ENCODE measurements around the gene ADARB2.

The ADARB2 gene

DNA sequence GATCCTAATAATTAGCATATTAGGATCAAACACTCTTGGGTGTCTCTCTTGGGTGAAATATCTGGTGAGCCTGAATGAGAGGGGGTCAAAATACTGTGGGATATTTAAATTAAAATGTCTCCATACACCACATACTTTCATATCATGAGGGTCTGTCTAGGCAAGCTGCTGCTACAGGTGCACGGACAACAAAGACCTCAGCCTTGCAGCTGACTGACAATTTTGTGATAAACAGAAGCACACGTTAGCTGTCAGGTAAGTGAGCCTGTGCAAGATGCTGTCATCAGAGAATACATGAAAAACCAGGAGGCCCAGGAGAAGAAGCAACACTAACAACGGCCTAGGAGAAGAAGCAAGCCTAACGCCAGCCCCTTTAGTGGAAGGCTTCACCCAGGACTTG, 247.5 kb downstream of the ADARB2 start:
- H3K4me3 ChIP-seq (ENCODE audit: low read length in 2 of 2), result no peak overlapping the region
- no peak overlapping the region for H3K4ac ChIP-seq (ENCODE audit: low read length)
- H2BK15ac ChIP-seq (ENCODE audit: low read length), result no peak overlapping the region
- no peak overlapping the region for H3K27ac ChIP-seq (replicated peaks; ENCODE audit: low read length)
- no peak overlapping the region for H2BK12ac ChIP-seq (ENCODE audit: low read length)
- H3K14ac ChIP-seq (ENCODE audit: low read length), result no peak overlapping the region
- H2BK5ac ChIP-seq (ENCODE audit: low read length), result no peak overlapping the region
- no peak for DNase-seq (ENCODE audit: low spot score)
- H4K8ac ChIP-seq (ENCODE audit: low read depth, low read length), result no peak overlapping the region
- no peak overlapping the region for H2BK120ac ChIP-seq (ENCODE audit: low read depth, low read length)
- no peak overlapping the region for H2AFZ ChIP-seq (ENCODE audit: low read length)
- H4K91ac ChIP-seq (ENCODE audit: low read depth, low read length, poor library complexity), result no peak overlapping the region
- no peaks in the 10 kb centered on the region for H3K9me3 ChIP-seq (replicated peaks in 1 of 2; ENCODE audit: control insufficient read depth in 2 of 2, insufficient read depth in 1 of 2, low read depth in 1 of 2, low read length in 2 of 2)
- no peak overlapping the region for H2AK5ac ChIP-seq (ENCODE audit: low read depth, low read length)
- H3K23ac ChIP-seq (ENCODE audit: low read depth, low read length, poor library complexity), result no peak overlapping the region
- no peaks in the 10 kb centered on the region for H3K79me1 ChIP-seq (ENCODE audit: low read depth, low read length)
- no peak overlapping the region for H3K18ac ChIP-seq (ENCODE audit: low read length)
- no peaks in the 10 kb centered on the region for H3K36me3 ChIP-seq (replicated peaks in 1 of 2; ENCODE audit: control insufficient read depth in 2 of 2, insufficient read depth in 2 of 2, low read length in 2 of 2)
- H3K27me3 ChIP-seq (ENCODE audit: control insufficient read depth in 3 of 3, insufficient read depth in 3 of 3, low read depth in 1 of 3, low read length in 3 of 3), result no peaks in the 10 kb centered on the region
- no peak overlapping the region for H3K9ac ChIP-seq (ENCODE audit: low read depth, low read length, poor library complexity)
- no peaks in the 10 kb centered on the region for H3K4me1 ChIP-seq (ENCODE audit: control insufficient read depth in 2 of 2, insufficient read depth in 1 of 2, low read depth in 1 of 2, low read length in 2 of 2)
- no CpG with 5 or more reads among the region's 4 CpGs for WGBS, 2 donors (ENCODE audit: extremely low coverage in 2 of 2, insufficient read length in 2 of 2, insufficient replicate concordance in 1 of 2)
- no peak overlapping the region for H3K4me2 ChIP-seq (ENCODE audit: insufficient read depth, low read length, poor library complexity, severe bottlenecking)

DNA sequence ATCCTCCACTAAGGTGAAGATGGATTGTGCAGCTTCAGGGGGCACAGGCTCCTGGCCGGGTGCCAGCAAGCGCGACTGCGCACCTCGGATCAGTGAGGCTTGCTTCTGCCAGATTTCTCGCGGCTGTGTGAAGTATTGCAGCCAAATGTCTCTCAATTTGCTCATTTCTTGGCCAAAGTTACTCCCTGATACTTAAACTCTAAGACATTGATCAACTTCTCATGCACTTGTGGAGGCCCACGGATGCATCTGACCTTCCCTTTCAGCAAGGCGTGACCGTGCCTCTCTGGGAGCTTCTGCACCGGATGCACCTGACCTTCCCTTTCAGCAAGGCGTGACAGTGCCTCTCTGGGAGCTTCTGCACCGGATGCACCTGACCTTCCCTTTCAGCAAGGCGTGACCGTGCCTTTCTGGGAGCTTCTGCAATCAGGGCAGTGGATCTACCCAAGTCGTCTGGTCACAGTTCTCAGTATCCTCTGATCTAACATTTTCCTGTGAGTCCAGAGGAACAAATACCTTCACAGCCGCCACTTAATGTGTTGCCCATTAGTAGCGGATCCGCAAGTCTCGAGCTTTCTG, 248.3 kb downstream of the ADARB2 start:
- no peak overlapping the region for H3K18ac ChIP-seq (ENCODE audit: low read length)
- H3K36me3 ChIP-seq (replicated peaks in 1 of 2; ENCODE audit: control insufficient read depth in 2 of 2, insufficient read depth in 2 of 2, low read length in 2 of 2), result no peaks in the 10 kb centered on the region
- no peak overlapping the region for H3K14ac ChIP-seq (ENCODE audit: low read length)
- no peak overlapping the region for H3K23ac ChIP-seq (ENCODE audit: low read depth, low read length, poor library complexity)
- H2AK5ac ChIP-seq (ENCODE audit: low read depth, low read length), result no peak overlapping the region
- H4K91ac ChIP-seq (ENCODE audit: low read depth, low read length, poor library complexity), result no peak overlapping the region
- H2AFZ ChIP-seq (ENCODE audit: low read length), result no peak overlapping the region
- no peak overlapping the region for H2BK120ac ChIP-seq (ENCODE audit: low read depth, low read length)
- no peak overlapping the region for H3K4me2 ChIP-seq (ENCODE audit: insufficient read depth, low read length, poor library complexity, severe bottlenecking)
- DNase-seq (ENCODE audit: low spot score), result no peak
- H3K9ac ChIP-seq (ENCODE audit: low read depth, low read length, poor library complexity), result no peak overlapping the region
- no peaks in the 10 kb centered on the region for H3K9me3 ChIP-seq (replicated peaks in 1 of 2; ENCODE audit: control insufficient read depth in 2 of 2, insufficient read depth in 1 of 2, low read depth in 1 of 2, low read length in 2 of 2)
- no peak overlapping the region for H3K4me3 ChIP-seq (ENCODE audit: low read length in 2 of 2)
- H3K4me1 ChIP-seq (ENCODE audit: control insufficient read depth in 2 of 2, insufficient read depth in 1 of 2, low read depth in 1 of 2, low read length in 2 of 2), result peaks cover 0 to under 1% of the 10 kb centered on the region in 2 donors
- H3K79me1 ChIP-seq (ENCODE audit: low read depth, low read length), result no peaks in the 10 kb centered on the region
- no peak overlapping the region for H3K4ac ChIP-seq (ENCODE audit: low read length)
- no peaks in the 10 kb centered on the region for H3K27me3 ChIP-seq (ENCODE audit: control insufficient read depth in 3 of 3, insufficient read depth in 3 of 3, low read depth in 1 of 3, low read length in 3 of 3)
- H4K8ac ChIP-seq (ENCODE audit: low read depth, low read length), result no peak overlapping the region
- H2BK15ac ChIP-seq (ENCODE audit: low read length), result no peak overlapping the region
- H2BK12ac ChIP-seq (ENCODE audit: low read length), result no peak overlapping the region
- no CpG with 5 or more reads among the region's 20 CpGs for WGBS, 2 donors (ENCODE audit: extremely low coverage in 2 of 2, insufficient read length in 2 of 2, insufficient replicate concordance in 1 of 2)
- no peak overlapping the region for H3K27ac ChIP-seq (replicated peaks; ENCODE audit: low read length)
- no peak overlapping the region for H2BK5ac ChIP-seq (ENCODE audit: low read length)

DNA sequence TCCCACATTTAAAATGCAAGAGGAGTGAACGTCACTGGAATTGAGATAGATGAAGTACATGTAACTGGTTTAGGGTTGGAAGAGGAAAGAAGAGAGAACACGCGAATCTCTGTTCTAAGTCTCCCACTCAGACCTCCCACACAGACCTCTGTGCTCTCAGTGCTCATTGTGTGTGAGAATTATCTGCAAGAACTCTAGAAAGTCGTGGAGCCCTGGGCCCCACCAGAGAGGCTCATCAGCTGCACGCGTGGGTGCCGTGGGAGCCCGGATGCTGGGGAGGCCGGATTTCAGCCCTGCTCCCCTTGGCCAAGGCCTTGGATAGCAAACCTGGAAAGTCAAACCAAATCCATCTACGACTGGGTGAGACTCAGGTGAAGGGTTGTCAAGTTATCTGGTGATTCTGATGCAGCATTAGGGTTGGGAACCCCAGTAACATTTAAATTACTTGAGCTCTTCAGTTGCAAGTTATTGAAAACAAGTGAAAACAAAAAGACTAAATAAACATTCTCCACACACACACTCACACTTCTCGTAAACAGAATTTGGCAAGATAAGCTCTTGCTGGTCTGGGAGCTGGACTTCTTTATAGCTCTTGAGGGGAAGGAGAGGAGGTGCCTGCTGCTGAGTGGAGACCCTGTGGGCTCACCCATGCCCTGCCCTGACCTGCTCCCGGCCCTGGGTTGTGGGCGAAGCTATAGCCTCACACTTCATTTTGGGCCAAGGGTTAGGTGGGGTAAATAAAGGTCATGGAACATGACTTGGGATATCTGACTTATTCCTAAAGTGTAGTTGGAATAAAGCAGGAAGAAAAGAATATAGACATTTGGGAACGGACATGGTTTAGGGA, 250.3 kb downstream of the ADARB2 start:
- WGBS, 2 donors (ENCODE audit: extremely low coverage in 2 of 2, insufficient read length in 2 of 2, insufficient replicate concordance in 1 of 2), result no CpG with 5 or more reads among the region's 14 CpGs
- Histone ChIP-seq H2BK15ac (ENCODE audit: low read length) (no peak overlapping the region), H3K36me3 (replicated peaks in 1 of 2; ENCODE audit: control insufficient read depth in 2 of 2, insufficient read depth in 2 of 2, low read length in 2 of 2) (no peaks in the 10 kb centered on the region), H3K9ac (ENCODE audit: low read depth, low read length, poor library complexity) (no peak overlapping the region), H3K27ac (replicated peaks; ENCODE audit: low read length) (no peak overlapping the region), H3K4me3 (ENCODE audit: low read length in 2 of 2) (no peak overlapping the region), H3K4ac (ENCODE audit: low read length) (no peak overlapping the region), H3K14ac (ENCODE audit: low read length) (no peak overlapping the region), H4K8ac (ENCODE audit: low read depth, low read length) (no peak overlapping the region), H2BK120ac (ENCODE audit: low read depth, low read length) (no peak overlapping the region), H3K4me2 (ENCODE audit: insufficient read depth, low read length, poor library complexity, severe bottlenecking) (no peak overlapping the region), H3K9me3 (replicated peaks in 1 of 2; ENCODE audit: control insufficient read depth in 2 of 2, insufficient read depth in 1 of 2, low read depth in 1 of 2, low read length in 2 of 2) (no peaks in the 10 kb centered on the region), H4K91ac (ENCODE audit: low read depth, low read length, poor library complexity) (no peak overlapping the region), H2AFZ (ENCODE audit: low read length) (no peak overlapping the region), H2BK5ac (ENCODE audit: low read length) (no peak overlapping the region), H3K18ac (ENCODE audit: low read length) (no peak overlapping the region), H3K4me1 (ENCODE audit: control insufficient read depth in 2 of 2, insufficient read depth in 1 of 2, low read depth in 1 of 2, low read length in 2 of 2) (peaks cover 2 to 3% of the 10 kb centered on the region in 2 donors), H2AK5ac (ENCODE audit: low read depth, low read length) (no peak overlapping the region), H3K79me1 (ENCODE audit: low read depth, low read length) (no peaks in the 10 kb centered on the region), H3K23ac (ENCODE audit: low read depth, low read length, poor library complexity) (no peak overlapping the region), H3K27me3 (ENCODE audit: control insufficient read depth in 3 of 3, insufficient read depth in 3 of 3, low read depth in 1 of 3, low read length in 3 of 3) (no peaks in the 10 kb centered on the region), H2BK12ac (ENCODE audit: low read length) (no peak overlapping the region)
- no peak for DNase-seq (ENCODE audit: low spot score)

DNA sequence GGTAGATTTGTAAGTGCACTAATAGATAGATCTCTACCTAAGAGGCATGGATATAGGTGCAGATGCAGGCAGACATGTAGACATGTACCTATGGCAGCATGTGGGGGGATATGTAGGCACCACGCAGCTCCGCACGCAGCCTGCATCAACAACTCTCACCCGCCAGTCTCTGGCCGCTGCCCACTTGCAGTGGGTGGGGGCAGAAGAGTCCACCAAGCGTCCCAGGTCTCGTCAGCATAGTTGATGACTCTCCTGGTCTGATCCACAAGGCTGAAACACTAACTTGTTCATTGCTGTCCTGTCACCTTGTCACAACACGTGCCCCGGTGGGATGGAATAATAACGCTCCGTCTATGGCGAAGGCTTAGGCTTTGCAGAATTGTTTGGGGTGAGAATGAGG, 252.0 kb downstream of the ADARB2 start:
- no CpG with 5 or more reads among the region's 12 CpGs for WGBS, 2 donors (ENCODE audit: extremely low coverage in 2 of 2, insufficient read length in 2 of 2, insufficient replicate concordance in 1 of 2)
- peak overlapping the region; percentile 61 for H2AK5ac ChIP-seq (ENCODE audit: low read depth, low read length)
- H3K18ac ChIP-seq (ENCODE audit: low read length), result peak overlapping the region; percentile 61
- no peak overlapping the region for H3K4me2 ChIP-seq (ENCODE audit: insufficient read depth, low read length, poor library complexity, severe bottlenecking)
- H2BK120ac ChIP-seq (ENCODE audit: low read depth, low read length), result no peak overlapping the region
- H2AFZ ChIP-seq (ENCODE audit: low read length), result no peak overlapping the region
- no peak overlapping the region for H2BK12ac ChIP-seq (ENCODE audit: low read length)
- H4K91ac ChIP-seq (ENCODE audit: low read depth, low read length, poor library complexity), result peak overlapping the region; percentile 76
- no peak overlapping the region for H3K23ac ChIP-seq (ENCODE audit: low read depth, low read length, poor library complexity)
- DNase-seq (ENCODE audit: low spot score), result no peak
- no peak overlapping the region for H3K27ac ChIP-seq (replicated peaks; ENCODE audit: low read length)
- peak overlapping the region; percentile 31 for H2BK15ac ChIP-seq (ENCODE audit: low read length)
- H3K4ac ChIP-seq (ENCODE audit: low read length), result no peak overlapping the region
- H3K14ac ChIP-seq (ENCODE audit: low read length), result no peak overlapping the region
- H3K9me3 ChIP-seq (replicated peaks in 1 of 2; ENCODE audit: control insufficient read depth in 2 of 2, insufficient read depth in 1 of 2, low read depth in 1 of 2, low read length in 2 of 2), result no peaks in the 10 kb centered on the region
- H4K8ac ChIP-seq (ENCODE audit: low read depth, low read length), result peak overlapping the region; percentile 25
- H3K36me3 ChIP-seq (replicated peaks in 1 of 2; ENCODE audit: control insufficient read depth in 2 of 2, insufficient read depth in 2 of 2, low read length in 2 of 2), result no peaks in the 10 kb centered on the region
- H3K27me3 ChIP-seq (ENCODE audit: control insufficient read depth in 3 of 3, insufficient read depth in 3 of 3, low read depth in 1 of 3, low read length in 3 of 3), result no peaks in the 10 kb centered on the region
- peaks cover 2 to 3% of the 10 kb centered on the region in 2 donors for H3K4me1 ChIP-seq (ENCODE audit: control insufficient read depth in 2 of 2, insufficient read depth in 1 of 2, low read depth in 1 of 2, low read length in 2 of 2)
- H3K4me3 ChIP-seq (ENCODE audit: low read length in 2 of 2), result no peak overlapping the region
- H3K9ac ChIP-seq (ENCODE audit: low read depth, low read length, poor library complexity), result no peak overlapping the region
- no peak overlapping the region for H2BK5ac ChIP-seq (ENCODE audit: low read length)
- no peaks in the 10 kb centered on the region for H3K79me1 ChIP-seq (ENCODE audit: low read depth, low read length)
